Neuronal stem cell (in vitro differentiated cells): ENCODE results near the gene RPGRIP1L.
"Not testable (repeated sequence)": the region's sequence is repeated elsewhere in the genome, so short reads cannot be mapped to it uniquely, and the experiment has no call there.

Experiments
- DNase-seq: peaks from one replicate; pipeline ENCODE4 v3.0.0-alpha.2; 2013; ENCODE audit warnings: low spot score
- H2AFZ ChIP-seq: one replicate; pipeline ENCODE4 v1.6.1; 2013; ENCODE audit warnings: mild to moderate bottlenecking, low read length, inconsistent platforms
- H2AK5ac ChIP-seq: 2 replicates; pipeline ENCODE4 v1.6.1; 2013; ENCODE audit warnings: low read depth, mild to moderate bottlenecking, inconsistent platforms, low read length, moderate library complexity, mixed read lengths
- H2BK120ac ChIP-seq: 2 replicates; pipeline ENCODE4 v1.6.1; 2013; ENCODE audit warnings: low read depth, mild to moderate bottlenecking, inconsistent platforms, low read length, moderate library complexity, mixed read lengths
- H2BK12ac ChIP-seq: one replicate; pipeline ENCODE4 v1.6.1; 2013; ENCODE audit warnings: low read length, inconsistent platforms
- H2BK15ac ChIP-seq: 2 replicates; pipeline ENCODE4 v1.6.1; 2013; ENCODE audit warnings: mild to moderate bottlenecking, low read length, inconsistent platforms, mixed read lengths
- H2BK5ac ChIP-seq: one replicate; pipeline ENCODE4 v1.6.1; 2013; ENCODE audit warnings: inconsistent platforms, mild to moderate bottlenecking, low read length, moderate library complexity
- H3K14ac ChIP-seq: one replicate; pipeline ENCODE4 v1.6.1; 2013; ENCODE audit warnings: low read length, inconsistent platforms
- H3K18ac ChIP-seq: 2 replicates; pipeline ENCODE4 v1.6.1; 2013; ENCODE audit warnings: low read length, inconsistent platforms
- H3K23ac ChIP-seq: 2 replicates; pipeline ENCODE4 v1.6.1; 2013; ENCODE audit warnings: low read depth, mild to moderate bottlenecking, mixed read lengths, low read length, inconsistent platforms; ENCODE audit not compliant: poor library complexity
- H3K27ac ChIP-seq: replicated peaks from 3 replicates; pipeline ENCODE4 v1.5.1; 2013; ENCODE audit warnings: low read length, inconsistent platforms
- H3K27me3 ChIP-seq, 3 experiments: 2 replicates each; pipeline ENCODE4 v1.6.1; 2013; ENCODE audit warnings: low read length in 3 of 3, mild to moderate bottlenecking in 2 of 3, inconsistent platforms in 1 of 3, low read depth in 1 of 3, mixed read lengths in 1 of 3, moderate library complexity in 1 of 3; ENCODE audit not compliant: control insufficient read depth in 3 of 3, insufficient read depth in 3 of 3
- H3K36me3 ChIP-seq, 2 donors: replicated peaks in 1 of 2; 2 replicates each; pipeline ENCODE4 v1.6.1; 2013; ENCODE audit warnings: low read length in 2 of 2; ENCODE audit not compliant: control insufficient read depth in 2 of 2, insufficient read depth in 2 of 2
- H3K4ac ChIP-seq: 2 replicates; pipeline ENCODE4 v1.6.1; 2013; ENCODE audit warnings: inconsistent platforms, mild to moderate bottlenecking, low read length, moderate library complexity
- H3K4me1 ChIP-seq, 2 donors: 1 replicate in 1 of 2; 2 replicates in 1 of 2; pipeline ENCODE4 v1.6.1; 2013; ENCODE audit warnings: low read length in 2 of 2, low read depth in 1 of 2; ENCODE audit not compliant: control insufficient read depth in 2 of 2, insufficient read depth in 1 of 2
- H3K4me2 ChIP-seq: one replicate; pipeline ENCODE4 v1.6.1; 2013; ENCODE audit warnings: mild to moderate bottlenecking, low read length, inconsistent platforms; ENCODE audit not compliant: insufficient read depth, poor library complexity, severe bottlenecking
- H3K4me3 ChIP-seq, 2 donors: 2 replicates each; pipeline ENCODE4 v1.5.1; 2013; ENCODE audit warnings: low read length in 2 of 2, mild to moderate bottlenecking in 2 of 2, inconsistent platforms in 1 of 2, moderate library complexity in 1 of 2
- H3K79me1 ChIP-seq: one replicate; pipeline ENCODE4 v1.6.1; 2013; ENCODE audit warnings: low read depth, mild to moderate bottlenecking, inconsistent platforms, low read length, moderate library complexity
- H3K9ac ChIP-seq: one replicate; pipeline ENCODE4 v1.6.1; 2013; ENCODE audit warnings: mild to moderate bottlenecking, low read depth, low read length, inconsistent platforms; ENCODE audit not compliant: poor library complexity
- H3K9me3 ChIP-seq, 2 donors: replicated peaks in 1 of 2; 2 replicates each; pipeline versions ENCODE3 to v1.6.1; 2013; ENCODE audit warnings: low read length in 2 of 2, mild to moderate bottlenecking in 2 of 2, inconsistent platforms in 1 of 2, low read depth in 1 of 2, mixed read lengths in 1 of 2, moderate library complexity in 1 of 2; ENCODE audit not compliant: control insufficient read depth in 2 of 2, insufficient read depth in 1 of 2
- H4K8ac ChIP-seq: one replicate; pipeline ENCODE4 v1.6.1; 2013; ENCODE audit warnings: low read depth, mild to moderate bottlenecking, inconsistent platforms, low read length, moderate library complexity
- H4K91ac ChIP-seq: one replicate; pipeline ENCODE4 v1.6.1; 2013; ENCODE audit warnings: low read length, low read depth, mild to moderate bottlenecking, inconsistent platforms; ENCODE audit not compliant: poor library complexity
- WGBS, 2 donors: extraction: QIAGEN DNeasy Blood & Tissue Kit; methylation state at CpG; one replicate each; pipeline ENCODE4 v1.1.7; 2013; ENCODE audit warnings: missing lambda C conversion rate in 2 of 2, mixed read lengths in 1 of 2; ENCODE audit not compliant: insufficient read length in 2 of 2, insufficient replicate concordance in 1 of 2; ENCODE audit errors: extremely low coverage in 2 of 2; 5-methylcytosine and 5-hydroxymethylcytosine counted together

RPGRIP1L gene

DNA sequence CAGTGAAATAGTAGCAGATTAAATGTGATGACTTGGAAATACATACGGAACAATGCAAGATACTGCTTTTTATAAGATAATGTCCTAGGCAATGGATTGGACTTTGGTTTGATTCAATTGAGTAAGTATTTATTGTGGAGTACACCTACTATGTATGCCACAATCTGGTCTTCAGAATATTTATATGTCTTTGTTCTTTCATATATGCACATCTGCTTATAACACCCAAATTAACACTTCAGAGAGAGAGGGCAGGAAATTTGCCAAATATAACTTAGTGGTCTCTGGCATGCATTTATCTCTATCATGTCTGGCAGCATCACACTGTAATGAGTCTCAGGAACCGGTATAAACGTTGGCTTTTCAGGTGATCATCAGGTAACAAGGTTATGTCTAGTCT is 16.9 kb downstream of the RPGRIP1L start:
- Histone ChIP-seq H2BK120ac (no peak overlapping the region), H3K4me3 (no peak overlapping the region), H3K18ac (no peak overlapping the region), H2BK12ac (no peak overlapping the region), H3K9me3 (peaks cover 0 to 13% of the 10 kb centered on the region in 2 donors), H3K23ac (no peak overlapping the region), H3K4me2 (no peak overlapping the region), H4K8ac (no peak overlapping the region), H4K91ac (no peak overlapping the region), H3K27ac (no peak overlapping the region), H3K9ac (no peak overlapping the region), H2BK5ac (no peak overlapping the region), H3K27me3 (no peaks in the 10 kb centered on the region), H3K79me1 (no peaks in the 10 kb centered on the region), H3K4ac (no peak overlapping the region), H2AFZ (no peak overlapping the region), H2AK5ac (no peak overlapping the region), H3K14ac (no peak overlapping the region), H2BK15ac (no peak overlapping the region), H3K36me3 (peaks cover 10 to 70% of the 10 kb centered on the region in 2 donors), H3K4me1 (no peaks in the 10 kb centered on the region)
- no CpG with 5 or more reads among the region's 3 CpGs for WGBS, 2 donors
- no peak for DNase-seq

DNA sequence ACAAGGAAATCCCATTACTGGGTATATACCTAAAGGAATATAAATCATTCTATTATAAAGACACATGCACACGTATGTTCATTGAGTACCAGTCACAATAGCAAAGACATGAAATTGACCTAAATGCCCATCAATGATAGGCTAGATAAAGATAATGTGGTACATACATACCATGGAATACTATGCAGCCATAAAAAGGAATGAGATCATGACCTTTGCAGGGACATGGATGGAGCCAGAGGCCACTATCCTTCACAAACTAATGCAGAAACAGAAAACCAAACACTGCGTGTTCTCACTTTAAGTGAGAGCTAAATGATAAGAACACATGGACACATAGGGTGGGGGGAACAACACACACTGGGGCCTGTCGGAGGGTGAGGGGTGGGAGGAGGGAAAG is 18.3 kb downstream of the RPGRIP1L start:
- H3K18ac ChIP-seq, H3K79me1 ChIP-seq, H3K23ac ChIP-seq, H3K4me3 ChIP-seq, H2AFZ ChIP-seq, H3K4me1 ChIP-seq, H3K4me2 ChIP-seq, H4K91ac ChIP-seq, H3K27ac ChIP-seq, H3K4ac ChIP-seq, H2BK12ac ChIP-seq, H3K14ac ChIP-seq, H3K27me3 ChIP-seq, H4K8ac ChIP-seq, H2AK5ac ChIP-seq, DNase-seq, H2BK15ac ChIP-seq, H3K9ac ChIP-seq, H2BK5ac ChIP-seq, H2BK120ac ChIP-seq: not testable (repeated sequence)
- WGBS, 2 donors = no CpG with 5 or more reads among the region's 3 CpGs
- peaks cover 0 to 13% of the 10 kb centered on the region in 2 donors for H3K9me3 ChIP-seq
- H3K36me3 ChIP-seq = peaks cover 5 to 64% of the 10 kb centered on the region in 2 donors

DNA sequence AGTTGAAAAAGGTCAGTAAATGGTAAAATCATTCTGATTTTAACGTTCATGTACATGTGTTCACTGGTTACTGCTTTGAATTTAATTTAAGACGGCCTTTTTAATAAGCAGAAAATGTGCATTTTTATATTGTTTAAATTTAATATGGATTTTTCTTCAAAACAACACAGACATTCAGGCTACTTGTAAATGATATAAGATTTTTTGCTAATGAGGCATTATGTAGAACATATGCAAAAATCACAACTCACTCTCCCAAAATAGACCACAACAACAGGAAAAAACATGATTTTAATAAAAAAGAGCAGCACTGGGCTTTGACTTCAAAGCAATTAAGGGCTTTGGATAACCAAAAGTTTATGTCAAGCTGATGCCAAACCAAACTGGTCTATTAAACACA is 22.3 kb downstream of the RPGRIP1L start:
- Histone ChIP-seq H3K79me1 (no peaks in the 10 kb centered on the region), H2BK120ac (no peak overlapping the region), H3K4me3 (no peak overlapping the region), H3K36me3 (peaks cover 5 to 49% of the 10 kb centered on the region in 2 donors), H3K23ac (no peak overlapping the region), H3K9ac (no peak overlapping the region), H3K4ac (no peak overlapping the region), H2BK12ac (no peak overlapping the region), H3K4me1 (no peaks in the 10 kb centered on the region), H4K91ac (no peak overlapping the region), H3K27ac (no peak overlapping the region), H3K9me3 (peaks cover 0 to 13% of the 10 kb centered on the region in 2 donors), H2BK15ac (no peak overlapping the region), H3K4me2 (no peak overlapping the region), H2AK5ac (no peak overlapping the region), H4K8ac (no peak overlapping the region), H3K27me3 (no peaks in the 10 kb centered on the region), H2AFZ (no peak overlapping the region), H3K18ac (no peak overlapping the region), H2BK5ac (no peak overlapping the region), H3K14ac (no peak overlapping the region)
- no peak for DNase-seq
- WGBS, 2 donors = no CpG with 5 or more reads among the region's 2 CpGs

DNA sequence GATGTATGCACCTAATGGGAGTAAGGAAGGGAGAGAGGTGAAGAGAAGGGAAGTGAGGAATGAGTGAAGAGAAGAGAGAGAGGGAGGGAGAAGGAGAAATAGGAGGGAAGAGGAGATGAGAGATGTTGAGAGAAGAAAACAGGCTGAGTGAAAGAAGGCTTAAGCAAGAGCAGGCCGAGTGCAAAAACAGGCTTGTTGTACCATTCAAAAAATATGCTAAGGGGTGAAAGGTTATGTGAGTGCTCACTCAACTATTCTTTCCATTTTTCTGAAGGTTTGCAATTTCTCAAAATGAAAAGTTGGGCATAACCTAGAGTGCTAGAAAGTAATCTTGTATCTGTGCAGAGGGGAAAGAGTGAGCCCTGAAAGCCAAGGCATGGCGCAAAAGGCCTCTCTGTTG is 22.9 kb downstream of the RPGRIP1L start:
- no peak overlapping the region for H2BK12ac ChIP-seq
- H2BK15ac ChIP-seq = no peak overlapping the region
- H2BK120ac ChIP-seq = no peak overlapping the region
- H3K14ac ChIP-seq = no peak overlapping the region
- no peak overlapping the region for H4K8ac ChIP-seq
- H3K9ac ChIP-seq = no peak overlapping the region
- H3K36me3 ChIP-seq = peaks cover 5 to 43% of the 10 kb centered on the region in 2 donors
- H3K4me2 ChIP-seq = no peak overlapping the region
- H2BK5ac ChIP-seq = no peak overlapping the region
- H3K4me3 ChIP-seq = no peak overlapping the region
- H3K79me1 ChIP-seq = no peaks in the 10 kb centered on the region
- DNase-seq = no peak
- H3K9me3 ChIP-seq = peaks cover 0 to 10% of the 10 kb centered on the region in 2 donors
- no peak overlapping the region for H3K18ac ChIP-seq
- no peak overlapping the region for H4K91ac ChIP-seq
- no peak overlapping the region for H2AFZ ChIP-seq
- H3K27me3 ChIP-seq = no peaks in the 10 kb centered on the region
- no peak overlapping the region for H3K4ac ChIP-seq
- no peaks in the 10 kb centered on the region for H3K4me1 ChIP-seq
- WGBS, 2 donors = no CpG with 5 or more reads among the region's 2 CpGs
- H3K27ac ChIP-seq = no peak overlapping the region
- no peak overlapping the region for H2AK5ac ChIP-seq
- no peak overlapping the region for H3K23ac ChIP-seq
